Activated naive CD8-positive, alpha-beta T cell treated with anti-CD3 and anti-CD28 coated beads, Interleukin-2, amount 10 ng/mL, durations not matched to agents 7 days and 5 days (primary cell): Measurements from ENCODE around the gene RAB31. TPM values are rescaled to one million over a fixed set of nuclear protein-coding genes. Genes with fewer than 3 reads are reported as not detected.

Experiments used
- ATAC-seq: fragments of 150-1000 bp; cut with Tn5 transposase; one replicate; pipeline ENCODE4 v1.10.0; 2021; ENCODE audit warnings: low read depth, moderate library complexity
- POLR2A ChIA-PET: fragments of 350-600 bp; sonication (Branson Sonifier 250); formaldehyde crosslinking; loops from one replicate; lab custom pipeline; 2021; ENCODE audit warnings: antibody characterized with exemption; lab: Charles Lee
- DNase-seq: peaks from one replicate; pipeline ENCODE4 v3.0.0; 2021
- H3K27ac Mint-ChIP-seq: one replicate; pipeline ENCODE4 v1.8.0; 2022; ENCODE audit warnings: mild to moderate bottlenecking, mixed read lengths
- H3K27me3 Mint-ChIP-seq: one replicate; pipeline ENCODE4 v1.8.0; 2022; ENCODE audit warnings: mild to moderate bottlenecking, moderate library complexity, mixed read lengths
- H3K36me3 Mint-ChIP-seq: one replicate; pipeline ENCODE4 v1.8.0; 2021; ENCODE audit warnings: mild to moderate bottlenecking, mixed read lengths
- H3K4me1 Mint-ChIP-seq: one replicate; pipeline ENCODE4 v1.8.0; 2021; ENCODE audit warnings: mixed read lengths
- H3K4me3 Mint-ChIP-seq: one replicate; pipeline ENCODE4 v1.8.0; 2022; ENCODE audit warnings: mild to moderate bottlenecking, moderate library complexity, mixed read lengths
- H3K9me3 Mint-ChIP-seq: one replicate; pipeline ENCODE4 v1.8.0; 2021; ENCODE audit warnings: mixed read lengths
- total RNA-seq, 2 experiments: library from RNA; stranded (reverse); gene quantifications; one replicate each; pipeline ENCODE4 v1.2.3, GENCODE V29; 2021

The RAB31 gene
- total RNA-seq, 2 experiments from 2014 or later = 0.94 to 3.6 TPM

DNA sequence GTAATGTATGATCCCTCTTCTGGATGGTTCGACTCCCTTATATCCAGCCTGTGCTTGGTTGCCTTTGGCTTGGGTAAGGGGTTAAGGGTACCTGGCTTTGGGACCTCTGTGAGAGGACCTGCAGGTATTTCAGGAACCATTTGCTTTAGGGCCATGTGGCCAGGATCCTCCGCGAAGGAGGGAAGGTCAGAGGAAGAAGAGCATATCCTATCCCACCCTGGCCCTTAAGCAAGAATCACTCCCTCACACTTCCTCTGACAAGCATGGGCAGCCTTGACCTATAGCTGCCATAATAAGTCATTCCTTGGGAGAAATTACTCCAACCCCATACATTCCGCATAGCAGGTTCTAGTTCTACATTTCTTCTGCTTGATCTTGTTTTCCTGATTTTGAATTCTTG, 118.6 kb downstream of the RAB31 start:
- POLR2A ChIA-PET = no interaction called here
- H3K27me3 Mint-ChIP-seq = peaks cover 4% of the 10 kb centered on the region
- no peak for ATAC-seq
- H3K9me3 Mint-ChIP-seq = no peaks in the 10 kb centered on the region
- no peak for DNase-seq
- no peak overlapping the region for H3K4me3 Mint-ChIP-seq
- H3K27ac Mint-ChIP-seq = no peak overlapping the region
- no peaks in the 10 kb centered on the region for H3K36me3 Mint-ChIP-seq
- no peaks in the 10 kb centered on the region for H3K4me1 Mint-ChIP-seq

DNA sequence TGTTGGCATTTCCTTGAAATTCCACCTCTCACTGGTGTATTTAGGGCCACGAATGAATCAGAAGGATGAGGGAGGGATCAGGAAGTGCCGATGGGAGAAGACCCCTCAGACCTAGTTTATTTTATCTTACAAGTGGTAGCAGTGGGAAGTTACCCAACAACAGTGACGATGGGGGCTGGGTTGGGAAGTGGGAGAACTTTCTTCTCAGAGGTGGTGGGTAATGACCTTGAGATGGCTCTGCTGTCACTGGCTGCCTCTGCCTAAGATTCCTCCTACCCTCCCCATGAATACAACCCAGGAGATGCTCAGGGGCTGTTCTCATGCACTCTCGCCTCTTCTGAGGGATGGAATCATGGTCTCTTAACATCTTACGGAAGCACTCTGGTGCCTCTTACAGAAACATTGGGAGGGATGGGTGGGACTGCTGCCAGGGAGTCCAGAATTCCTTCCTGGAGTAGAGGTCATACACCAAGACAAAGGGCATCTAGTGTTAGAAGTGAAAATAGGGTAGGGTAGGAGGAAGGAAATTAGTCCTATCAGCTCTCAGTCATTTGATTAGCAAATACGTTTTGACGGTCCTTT, 119.2 kb downstream of the RAB31 start:
- no peaks in the 10 kb centered on the region for H3K9me3 Mint-ChIP-seq
- no peaks in the 10 kb centered on the region for H3K27me3 Mint-ChIP-seq
- no peaks in the 10 kb centered on the region for H3K4me1 Mint-ChIP-seq
- DNase-seq (no peak), ATAC-seq (no peak)
- no peak overlapping the region for H3K4me3 Mint-ChIP-seq
- H3K36me3 Mint-ChIP-seq = no peaks in the 10 kb centered on the region
- POLR2A ChIA-PET = interaction anchor here (0.5 kb wide), 1 partner anchor 505 kb away, joined by 3 read pairs; no protein-coding TSS in a partner anchor
- no peak overlapping the region for H3K27ac Mint-ChIP-seq

DNA sequence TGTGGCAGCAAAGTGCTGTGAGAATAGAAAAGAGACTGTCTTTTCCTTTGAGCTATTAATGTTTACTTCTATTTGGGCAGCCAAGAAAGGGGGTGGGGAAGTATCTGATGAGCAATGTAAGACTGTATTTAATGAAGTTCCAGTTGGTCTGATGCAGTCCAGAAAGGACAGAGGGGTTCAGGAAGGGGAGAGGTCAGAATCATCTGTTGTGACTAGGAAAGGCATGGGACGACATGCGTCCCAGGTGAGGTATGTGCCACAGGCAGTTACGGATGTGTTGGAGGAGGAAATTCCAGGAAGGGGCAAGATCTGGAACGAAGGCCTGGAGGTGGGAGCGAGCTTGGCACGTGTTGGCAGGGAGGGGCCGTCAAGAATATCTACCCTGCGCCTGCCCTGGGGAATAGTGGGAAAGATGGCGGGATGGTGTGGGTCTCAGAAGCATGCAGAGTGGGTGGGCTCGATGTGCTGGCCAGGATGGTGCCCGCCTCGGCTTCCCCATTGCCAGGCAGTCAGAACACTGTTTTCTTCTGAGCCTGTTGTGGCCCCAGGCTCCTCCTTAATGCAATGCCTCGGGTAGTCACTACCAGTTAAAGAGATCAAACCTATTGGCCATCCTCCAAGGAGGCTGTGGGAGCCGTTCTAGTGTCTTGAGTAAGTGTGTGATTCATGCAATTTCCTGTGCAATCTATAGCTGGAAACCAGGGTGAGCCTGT, 119.8 kb downstream of the RAB31 start:
- POLR2A ChIA-PET = interaction anchor here (0.5 kb wide), 1 partner anchor 504 kb away, joined by 3 read pairs; no protein-coding TSS in a partner anchor
- no peak overlapping the region for H3K4me3 Mint-ChIP-seq
- H3K9me3 Mint-ChIP-seq = no peaks in the 10 kb centered on the region
- no peak for ATAC-seq
- no peaks in the 10 kb centered on the region for H3K4me1 Mint-ChIP-seq
- H3K27ac Mint-ChIP-seq = no peak overlapping the region
- no peaks in the 10 kb centered on the region for H3K36me3 Mint-ChIP-seq
- no peaks in the 10 kb centered on the region for H3K27me3 Mint-ChIP-seq
- no peak for DNase-seq

DNA sequence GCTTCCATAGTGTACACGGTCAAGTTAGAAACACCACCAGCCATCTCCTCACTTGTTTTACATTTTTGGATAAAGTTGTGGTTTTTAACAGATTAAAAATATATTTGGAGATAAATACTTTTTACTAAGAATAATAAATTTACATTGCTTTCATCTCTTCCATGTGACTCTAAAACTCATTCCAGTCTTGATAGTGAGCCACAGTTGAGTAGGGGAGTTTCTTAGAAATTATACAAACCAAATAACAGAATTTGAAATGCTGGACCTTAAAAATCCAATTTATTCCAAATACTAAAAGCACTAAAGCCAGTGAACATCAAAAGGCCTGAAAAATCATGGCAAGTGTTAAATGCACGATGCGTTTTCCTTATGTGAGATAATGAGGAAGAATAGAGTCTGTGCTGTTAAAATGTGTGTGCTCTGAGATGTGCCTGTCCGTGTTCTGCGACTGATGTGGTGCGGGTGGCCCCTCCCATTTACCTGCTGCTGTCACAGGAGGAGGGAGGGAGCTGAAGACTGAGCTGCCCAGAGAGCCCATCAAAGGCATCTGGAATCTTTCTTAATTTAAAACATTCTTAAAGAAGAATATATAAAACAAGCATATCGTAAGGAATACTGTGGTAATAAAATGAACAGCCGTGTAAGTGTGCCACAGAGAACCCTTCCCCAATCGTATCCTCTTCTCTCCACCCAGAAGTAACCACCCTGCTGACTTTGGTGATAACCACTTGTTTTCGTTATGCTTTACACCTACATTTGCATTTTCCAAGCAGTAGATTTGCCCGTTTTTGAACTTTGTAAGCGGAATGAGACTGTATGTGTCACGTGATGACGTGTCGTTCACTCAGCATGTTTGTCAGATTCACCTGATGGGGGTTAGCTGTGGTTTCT, 120.7 kb downstream of the RAB31 start:
- H3K27ac Mint-ChIP-seq = no peak overlapping the region
- H3K27me3 Mint-ChIP-seq = peaks cover 5% of the 10 kb centered on the region
- H3K9me3 Mint-ChIP-seq = no peaks in the 10 kb centered on the region
- ATAC-seq (no peak), DNase-seq (no peak)
- no peaks in the 10 kb centered on the region for H3K36me3 Mint-ChIP-seq
- POLR2A ChIA-PET = no interaction called here
- no peak overlapping the region for H3K4me3 Mint-ChIP-seq
- no peaks in the 10 kb centered on the region for H3K4me1 Mint-ChIP-seq

- POLR2A ChIA-PET = no interaction called here
- no peaks in the 10 kb centered on the region for H3K4me1 Mint-ChIP-seq
- no peaks in the 10 kb centered on the region for H3K9me3 Mint-ChIP-seq
- H3K36me3 Mint-ChIP-seq = no peaks in the 10 kb centered on the region
- H3K27ac Mint-ChIP-seq = no peak overlapping the region
- H3K4me3 Mint-ChIP-seq = no peak overlapping the region
- ATAC-seq = no peak
- H3K27me3 Mint-ChIP-seq = peaks cover 5% of the 10 kb centered on the region
- DNase-seq = no peak
These were observed 121.3 kb downstream of the RAB31 start for GRCh38 chr18:9829397-9829712.

- H3K27ac Mint-ChIP-seq = no peak overlapping the region
- no peaks in the 10 kb centered on the region for H3K4me1 Mint-ChIP-seq
- no peaks in the 10 kb centered on the region for H3K9me3 Mint-ChIP-seq
- peaks cover 10% of the 10 kb centered on the region for H3K27me3 Mint-ChIP-seq
- H3K4me3 Mint-ChIP-seq = no peak overlapping the region
- no peaks in the 10 kb centered on the region for H3K36me3 Mint-ChIP-seq
- ATAC-seq (no peak), DNase-seq (no peak)
- POLR2A ChIA-PET = no interaction called here
These were observed 123.1 kb downstream of the RAB31 start for GRCh38 chr18:9831036-9831722.

DNA sequence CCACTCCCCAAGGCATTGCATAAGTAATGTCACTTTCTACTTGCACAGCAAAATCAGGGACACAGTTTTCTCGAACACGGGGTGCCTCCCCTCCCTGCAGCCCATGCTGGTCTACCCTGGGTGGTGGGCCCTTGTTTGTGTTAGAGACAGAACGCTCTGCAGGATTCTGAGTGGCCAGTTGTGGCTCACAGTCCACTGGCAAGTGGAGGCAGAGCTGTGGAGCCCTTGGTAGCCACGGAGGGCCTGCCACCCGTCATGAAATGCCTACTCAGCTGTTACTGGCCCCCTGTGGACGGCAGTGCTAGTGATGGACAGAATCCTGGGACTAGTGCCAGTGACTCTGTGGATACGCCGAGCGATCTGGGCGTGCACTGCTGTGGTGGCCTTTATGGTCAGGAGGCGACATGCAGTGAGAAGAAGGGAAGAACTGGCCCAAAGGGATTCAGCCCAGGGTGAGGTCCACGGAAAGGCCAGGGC, 123.7 kb downstream of the RAB31 start:
- no peaks in the 10 kb centered on the region for H3K36me3 Mint-ChIP-seq
- H3K9me3 Mint-ChIP-seq = no peaks in the 10 kb centered on the region
- ATAC-seq = no peak
- H3K27me3 Mint-ChIP-seq = peaks cover 13% of the 10 kb centered on the region
- POLR2A ChIA-PET = no interaction called here
- no peaks in the 10 kb centered on the region for H3K4me1 Mint-ChIP-seq
- H3K4me3 Mint-ChIP-seq = no peak overlapping the region
- no peak for DNase-seq
- no peak overlapping the region for H3K27ac Mint-ChIP-seq

GRCh38 chr18:9832871-9833270, 124.8 kb downstream of the RAB31 start:
- no peaks in the 10 kb centered on the region for H3K4me1 Mint-ChIP-seq
- POLR2A ChIA-PET = no interaction called here
- H3K27ac Mint-ChIP-seq = no peak overlapping the region
- H3K27me3 Mint-ChIP-seq = peaks cover 17% of the 10 kb centered on the region
- DNase-seq (no peak), ATAC-seq (no peak)
- no peaks in the 10 kb centered on the region for H3K36me3 Mint-ChIP-seq
- no peak overlapping the region for H3K4me3 Mint-ChIP-seq
- H3K9me3 Mint-ChIP-seq = no peaks in the 10 kb centered on the region

- DNase-seq = no peak
- Mint-ChIP-seq H3K4me1 (no peaks in the 10 kb centered on the region), H3K9me3 (no peaks in the 10 kb centered on the region), H3K27ac (no peak overlapping the region), H3K4me3 (no peak overlapping the region), H3K27me3 (peaks cover 17% of the 10 kb centered on the region), H3K36me3 (no peaks in the 10 kb centered on the region)
- POLR2A ChIA-PET = no interaction called here
- no peak for ATAC-seq
These were observed 126.5 kb downstream of the RAB31 start for GRCh38 chr18:9834551-9834950.

- ATAC-seq (no peak), DNase-seq (no peak)
- Mint-ChIP-seq H3K36me3 (no peaks in the 10 kb centered on the region), H3K27me3 (peaks cover 17% of the 10 kb centered on the region), H3K4me3 (no peak overlapping the region), H3K27ac (no peak overlapping the region), H3K4me1 (no peaks in the 10 kb centered on the region), H3K9me3 (no peaks in the 10 kb centered on the region)
- POLR2A ChIA-PET = no interaction called here
These were observed 127.1 kb downstream of the RAB31 start for GRCh38 chr18:9835113-9835755.

DNA sequence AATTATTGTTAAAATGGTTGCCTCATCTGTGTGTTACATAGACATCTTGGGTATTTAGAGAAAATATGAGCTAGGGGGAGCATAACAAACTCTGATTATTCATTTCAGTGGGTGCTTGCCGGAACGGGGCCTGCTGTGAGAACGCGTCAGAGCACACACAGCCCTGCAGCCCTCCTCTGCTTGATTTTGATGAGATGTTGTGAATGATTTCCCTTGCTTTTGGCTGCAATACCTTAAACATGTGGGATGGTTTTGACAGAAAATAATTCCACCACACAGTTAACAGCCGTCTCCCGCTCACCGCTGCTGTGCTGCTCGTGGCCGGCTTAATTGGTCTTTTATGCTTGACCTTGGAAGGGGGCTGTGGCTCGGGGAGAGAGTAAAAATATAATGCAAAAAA, 127.7 kb downstream of the RAB31 start:
- H3K36me3 Mint-ChIP-seq = no peaks in the 10 kb centered on the region
- no peaks in the 10 kb centered on the region for H3K9me3 Mint-ChIP-seq
- no peak for DNase-seq
- H3K4me1 Mint-ChIP-seq = no peaks in the 10 kb centered on the region
- H3K27ac Mint-ChIP-seq = no peak overlapping the region
- H3K27me3 Mint-ChIP-seq = peaks cover 17% of the 10 kb centered on the region
- POLR2A ChIA-PET = no interaction called here
- ATAC-seq = no peak
- H3K4me3 Mint-ChIP-seq = no peak overlapping the region

DNA sequence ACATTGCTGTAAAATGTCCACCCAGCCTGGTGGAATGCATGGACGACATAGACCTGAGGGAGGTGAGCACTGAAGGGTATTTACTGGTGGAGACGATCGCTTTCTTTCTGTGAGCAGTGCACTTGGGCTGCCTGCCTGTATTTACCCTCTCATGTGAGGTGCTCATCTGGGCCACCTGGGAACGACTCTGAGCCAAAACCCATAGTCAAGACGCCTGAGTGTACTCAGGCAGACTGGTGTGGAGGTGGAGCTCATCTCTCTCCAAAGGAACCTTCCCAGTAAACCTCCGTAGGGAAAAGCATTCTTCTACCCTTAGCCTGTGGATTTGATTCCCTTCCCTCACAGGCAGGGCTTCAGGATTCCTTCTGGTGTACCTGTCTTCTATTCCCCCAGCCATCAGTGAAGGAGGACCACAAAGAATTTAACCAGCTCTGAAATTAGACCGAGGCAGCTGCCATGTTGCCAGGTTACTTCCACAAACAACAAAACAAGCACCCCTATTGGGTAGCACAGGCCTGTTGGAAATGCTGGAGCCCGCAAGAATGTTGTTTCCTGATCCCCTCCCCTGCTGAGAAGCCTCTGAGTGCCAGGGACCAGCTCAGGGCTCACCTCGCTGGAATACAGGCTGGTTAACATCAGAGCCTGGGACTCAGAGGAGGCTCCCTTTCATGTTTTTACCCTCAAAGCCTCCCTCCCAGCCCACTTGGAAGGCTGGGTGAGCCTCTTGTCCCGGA, 130.2 kb downstream of the RAB31 start:
- H3K4me3 Mint-ChIP-seq = no peak overlapping the region
- no peak overlapping the region for H3K27ac Mint-ChIP-seq
- no peaks in the 10 kb centered on the region for H3K36me3 Mint-ChIP-seq
- H3K9me3 Mint-ChIP-seq = no peaks in the 10 kb centered on the region
- DNase-seq (no peak), ATAC-seq (no peak)
- POLR2A ChIA-PET = no interaction called here
- no peaks in the 10 kb centered on the region for H3K4me1 Mint-ChIP-seq
- peaks cover 15% of the 10 kb centered on the region for H3K27me3 Mint-ChIP-seq
